Activated T-cell treated with anti-CD3 and anti-CD28 coated beads, Interleukin-2, amount 50 U/mL, for 72 hours (primary cell): Measurements from ENCODE around the gene MFSD6. TPM values are rescaled to one million over a fixed set of nuclear protein-coding genes. Genes with fewer than 3 reads are reported as not detected.

Experiments used
- ATAC-seq, 2 donors: fragments of 150-1000 bp; cut with Tn5 transposase; replicated peaks in 1 of 2; 2 replicates each; pipeline ENCODE4 v1.10.0; 2021; ENCODE audit warnings: moderate library complexity in 2 of 2, mild to moderate bottlenecking in 1 of 2
- DNase-seq, 2 donors: peaks; one replicate each; pipeline ENCODE4 v3.0.0; 2021 to 2022; ENCODE audit warnings: mixed read lengths in 1 of 2
- H3K27ac Mint-ChIP-seq: one replicate; pipeline ENCODE4 v1.8.0; 2022; ENCODE audit warnings: mild to moderate bottlenecking, moderate library complexity, mixed read lengths
- H3K27me3 Mint-ChIP-seq: one replicate; pipeline ENCODE4 v1.8.0; 2022; ENCODE audit warnings: low read depth, mixed read lengths
- H3K36me3 Mint-ChIP-seq, 2 donors: one replicate each; pipeline ENCODE4 v1.8.0; 2022; ENCODE audit warnings: mixed read lengths in 2 of 2, mild to moderate bottlenecking in 1 of 2; ENCODE audit not compliant: insufficient read depth in 2 of 2
- H3K4me1 Mint-ChIP-seq: one replicate; pipeline ENCODE4 v1.8.0; 2022; ENCODE audit warnings: low read depth, mixed read lengths
- H3K4me3 Mint-ChIP-seq, 2 donors: one replicate each; pipeline ENCODE4 v1.8.0; 2022; ENCODE audit warnings: mild to moderate bottlenecking in 2 of 2, mixed read lengths in 2 of 2, moderate library complexity in 2 of 2
- H3K9me3 Mint-ChIP-seq, 2 donors: one replicate each; pipeline ENCODE4 v1.8.0; 2022; ENCODE audit warnings: mixed read lengths in 2 of 2
- total RNA-seq, 2 donors: library from RNA; stranded (reverse); gene quantifications; one replicate each; pipeline ENCODE4 v1.2.3, GENCODE V29; 2022

MFSD6 gene
- total RNA-seq, 2 donors from 2014 or later = 51.9 to 57.8 TPM

- H3K9me3 Mint-ChIP-seq = peaks cover 29 to 32% of the 10 kb centered on the region in 2 donors
- no peak overlapping the region for H3K27ac Mint-ChIP-seq
- no peaks in the 10 kb centered on the region for H3K27me3 Mint-ChIP-seq
- peaks cover 46 to 65% of the 10 kb centered on the region in 2 donors for H3K36me3 Mint-ChIP-seq
- DNase-seq (no peak), ATAC-seq (no peak)
- H3K4me1 Mint-ChIP-seq = peaks cover 13% of the 10 kb centered on the region
- no peak overlapping the region for H3K4me3 Mint-ChIP-seq
Observed at GRCh38 chr2:190540048-190540447, 131.9 kb downstream of the MFSD6 start.

GRCh38 chr2:190545093-190545492 lies 136.9 kb downstream of the MFSD6 start:
- ATAC-seq (no peak), DNase-seq (no peak)
- peaks cover 12% of the 10 kb centered on the region for H3K4me1 Mint-ChIP-seq
- H3K27me3 Mint-ChIP-seq = no peaks in the 10 kb centered on the region
- peaks cover 19 to 30% of the 10 kb centered on the region in 2 donors for H3K36me3 Mint-ChIP-seq
- no peak overlapping the region for H3K27ac Mint-ChIP-seq
- peak overlapping the region in 1 of 2 donors; percentile 0 for H3K4me3 Mint-ChIP-seq
- peaks cover 11 to 12% of the 10 kb centered on the region in 2 donors for H3K9me3 Mint-ChIP-seq

- Mint-ChIP-seq H3K4me3 (peak overlapping the region in 1 of 2 donors; percentile 0), H3K27ac (no peak overlapping the region), H3K36me3 (peaks cover 13 to 24% of the 10 kb centered on the region in 2 donors), H3K9me3 (peaks cover 6 to 8% of the 10 kb centered on the region in 2 donors), H3K4me1 (peaks cover 12% of the 10 kb centered on the region), H3K27me3 (no peaks in the 10 kb centered on the region)
- ATAC-seq (no peak), DNase-seq (no peak)
Observed at GRCh38 chr2:190545555-190546385, 137.6 kb downstream of the MFSD6 start.

- Mint-ChIP-seq H3K4me3 (no peak overlapping the region), H3K27ac (no peak overlapping the region), H3K9me3 (peaks cover 2 to 3% of the 10 kb centered on the region in 2 donors), H3K36me3 (peaks cover 8 to 15% of the 10 kb centered on the region in 2 donors), H3K27me3 (no peaks in the 10 kb centered on the region), H3K4me1 (peaks cover 17% of the 10 kb centered on the region)
- ATAC-seq (no peak), DNase-seq (no peak)
Observed at GRCh38 chr2:190546734-190547133, 138.6 kb downstream of the MFSD6 start.

GRCh38 chr2:190547886-190548285 lies 139.7 kb downstream of the MFSD6 start:
- Mint-ChIP-seq H3K27ac (no peak overlapping the region), H3K4me3 (no peak overlapping the region), H3K36me3 (peaks cover 2 to 4% of the 10 kb centered on the region in 2 donors), H3K9me3 (no peaks in the 10 kb centered on the region), H3K4me1 (peaks cover 25% of the 10 kb centered on the region), H3K27me3 (no peaks in the 10 kb centered on the region)
- ATAC-seq = no peak
- DNase-seq = no peak

- Mint-ChIP-seq H3K27ac (no peak overlapping the region), H3K4me1 (peaks cover 24% of the 10 kb centered on the region), H3K36me3 (peaks cover 0 to 2% of the 10 kb centered on the region in 2 donors), H3K27me3 (no peaks in the 10 kb centered on the region), H3K9me3 (no peaks in the 10 kb centered on the region), H3K4me3 (no peak overlapping the region)
- ATAC-seq = no peak
- no peak for DNase-seq
Observed at GRCh38 chr2:190550137-190550536, 142.0 kb downstream of the MFSD6 start.

Other genes with a start within 250 kb of the MFSD6 start
- gene HIBCH, start 88.5 kb upstream of the MFSD6 start, total RNA-seq = 10 to 100 TPM; 15.2 to 23.8 TPM
- gene INPP1, start 64.8 kb upstream of the MFSD6 start, total RNA-seq = 10 to 100 TPM; 19.4 TPM
- gene NEMP2, start 126.4 kb downstream of the MFSD6 start, total RNA-seq = 10 to 100 TPM; 22.3 to 22.9 TPM
- gene NAB1, start 240.7 kb downstream of the MFSD6 start, total RNA-seq = 10 to 100 TPM; 42.8 to 61.3 TPM